AML-193 (cell line): ENCODE results near the gene SPINK9.
A peak's percentile ranks its signal among the peaks of the same experiment; 100 is the strongest.
"Not testable (repeated sequence)": the region's sequence is repeated elsewhere in the genome, so short reads cannot be mapped to it uniquely, and the experiment has no call there.

Experiments
- DNase-seq, 2 experiments: peaks; one replicate each; lab custom pipeline; 2025; lab: John Stamatoyannopoulos, UW

SPINK9 gene

DNA sequence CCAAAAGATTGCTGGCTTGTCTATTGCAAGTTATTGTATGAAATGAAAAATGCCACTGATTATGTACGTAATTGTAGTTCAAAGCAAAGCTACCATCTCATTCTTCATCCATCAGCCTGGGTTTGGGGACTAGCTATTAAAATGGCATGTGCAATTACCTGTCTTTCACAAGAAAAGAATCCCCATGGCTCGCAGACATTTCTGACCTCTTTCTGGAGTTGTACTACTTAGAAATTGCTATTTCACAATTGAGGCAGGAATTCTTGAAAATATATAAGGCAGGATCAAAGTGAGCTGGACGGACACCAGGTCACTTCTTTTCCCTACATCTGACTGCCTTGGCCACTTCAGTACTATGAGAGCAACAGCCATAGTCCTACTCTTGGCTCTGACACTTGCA, at the start of gene SPINK9:
TSS of gene SPINK9 (plus strand) at position 301 of the 400 bp plus-strand sequence. CDS start at position 356, 55 bp downstream.
- DNase-seq, result no peak

- DNase-seq, result peak; percentile 13 to 18
Observed at GRCh38 chr5:148290271-148291195, 44.8 kb upstream of the SPINK9 start.

- no peak for DNase-seq
Observed at GRCh38 chr5:148297731-148298130, 37.6 kb upstream of the SPINK9 start.

DNA sequence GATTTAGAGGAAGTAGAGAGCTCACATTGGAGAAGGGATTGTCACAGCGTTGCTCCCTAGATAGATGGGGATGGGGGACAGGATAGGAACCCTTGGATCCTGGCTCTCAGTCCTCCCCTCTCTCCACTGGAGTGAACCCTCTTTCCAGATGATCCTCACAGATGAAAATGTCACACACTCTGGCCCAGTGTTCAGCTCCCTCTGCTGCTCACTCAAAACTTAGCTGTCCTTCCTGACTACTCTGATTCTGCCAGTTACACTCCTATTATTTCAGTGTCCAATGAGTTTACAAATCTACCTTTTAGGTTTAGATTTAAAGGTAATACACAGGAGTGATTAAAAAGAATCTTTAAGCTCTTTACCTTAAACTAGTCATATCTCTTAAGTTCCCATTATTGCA, 28.9 kb upstream of the SPINK9 start:
- no peak for DNase-seq

DNA sequence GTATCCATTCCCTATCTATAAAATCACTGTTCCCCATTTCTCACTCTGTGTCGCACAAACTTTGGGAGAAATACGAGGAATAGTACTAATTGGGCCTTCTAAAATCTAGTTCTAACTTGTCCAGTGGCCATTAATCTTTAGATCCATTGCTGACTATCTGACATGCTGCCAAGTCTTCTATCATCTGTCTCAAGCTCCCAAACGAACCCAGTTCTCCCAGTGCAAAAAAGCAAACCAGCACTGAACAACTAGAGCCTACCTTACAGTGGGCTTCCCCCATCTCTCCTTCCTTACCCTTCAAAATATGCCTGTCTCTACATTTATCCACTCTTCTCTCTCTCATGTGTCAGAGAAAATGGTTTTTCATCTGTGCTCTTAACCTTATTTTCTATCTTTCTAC, 26.3 kb upstream of the SPINK9 start:
- DNase-seq, result no peak

DNA sequence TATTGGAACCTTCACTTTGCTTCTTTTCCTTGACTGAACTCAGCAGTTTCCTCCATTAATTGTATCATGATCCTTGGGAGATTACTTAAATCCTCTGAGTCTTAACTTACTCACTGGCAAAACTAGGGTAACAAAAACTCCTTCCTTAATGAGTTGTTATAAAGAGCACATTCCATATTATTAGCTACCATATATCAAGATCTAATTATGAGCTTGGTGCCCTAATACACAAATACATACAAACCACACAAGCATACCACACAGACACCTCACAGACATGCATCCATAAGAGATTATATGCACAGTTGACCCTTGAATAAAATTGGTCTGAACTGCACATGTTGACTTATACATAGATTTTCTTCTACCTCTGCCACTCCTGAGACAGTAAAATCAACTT, 25.6 kb upstream of the SPINK9 start:
- DNase-seq, result no peak

DNA sequence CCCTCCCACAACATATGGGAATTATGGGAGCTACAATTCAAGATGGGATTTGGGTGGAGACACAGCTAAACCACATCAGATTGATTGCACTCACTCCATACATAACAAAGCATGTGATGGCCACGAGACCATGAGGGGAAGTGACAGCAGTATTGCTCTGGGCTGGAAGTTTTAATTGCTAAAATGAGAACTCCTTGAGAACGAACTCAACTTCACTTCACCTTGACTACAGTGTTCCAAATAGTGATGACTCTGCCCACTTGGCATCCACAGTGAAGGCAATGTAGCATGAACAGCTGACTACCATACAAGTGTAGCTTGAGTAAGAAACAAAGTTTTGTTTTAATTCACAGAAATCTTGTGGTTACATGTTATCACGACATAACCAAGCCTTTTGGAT, 23.9 kb upstream of the SPINK9 start:
- DNase-seq, result no peak

DNA sequence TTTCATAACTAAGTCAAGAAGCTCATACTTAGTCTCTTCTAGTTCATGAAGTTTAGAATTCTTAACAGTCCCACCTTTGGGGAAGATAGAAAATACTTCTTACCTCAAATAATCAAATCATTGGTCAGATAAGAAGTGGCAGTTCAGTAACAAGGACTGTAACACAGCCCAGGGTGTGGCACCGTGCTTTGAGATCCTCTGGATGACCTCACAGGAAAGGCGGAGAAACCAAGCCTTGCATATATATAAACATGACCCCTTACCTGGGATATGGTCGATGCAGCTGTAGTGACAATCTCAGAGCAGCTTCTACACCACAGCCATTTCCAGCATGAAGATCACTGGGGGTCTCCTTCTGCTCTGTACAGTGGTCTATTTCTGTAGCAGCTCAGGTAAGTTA, 23.2 kb upstream of the SPINK9 start, which contains the start of gene SPINK7:
TSS of gene SPINK7 (plus strand) at position 271 of the 400 bp plus-strand sequence. CDS start at position 332, 61 bp downstream.
- DNase-seq, result no peak

DNA sequence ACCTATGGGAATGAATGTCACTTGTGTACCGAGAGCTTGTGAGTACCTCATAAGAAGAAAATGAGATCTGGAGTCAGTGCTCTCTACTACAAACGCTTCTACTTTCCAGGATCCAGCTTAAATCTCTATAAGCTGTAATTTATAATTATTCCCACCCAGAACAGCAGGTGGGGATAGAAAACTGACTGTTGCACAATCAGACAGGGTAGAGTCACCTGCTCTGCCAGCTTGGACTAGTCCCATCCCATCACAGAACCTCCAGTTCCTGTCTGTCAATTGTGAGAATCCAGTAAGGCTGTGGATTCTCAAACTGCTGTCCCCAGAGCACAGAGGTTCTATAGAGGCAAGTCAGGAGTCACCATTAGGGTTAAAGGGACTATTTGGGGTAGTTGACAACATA, 21.2 kb upstream of the SPINK9 start:
- no peak for DNase-seq

- DNase-seq, result no peak
Observed at GRCh38 chr5:148314731-148315130, 20.6 kb upstream of the SPINK9 start.

DNA sequence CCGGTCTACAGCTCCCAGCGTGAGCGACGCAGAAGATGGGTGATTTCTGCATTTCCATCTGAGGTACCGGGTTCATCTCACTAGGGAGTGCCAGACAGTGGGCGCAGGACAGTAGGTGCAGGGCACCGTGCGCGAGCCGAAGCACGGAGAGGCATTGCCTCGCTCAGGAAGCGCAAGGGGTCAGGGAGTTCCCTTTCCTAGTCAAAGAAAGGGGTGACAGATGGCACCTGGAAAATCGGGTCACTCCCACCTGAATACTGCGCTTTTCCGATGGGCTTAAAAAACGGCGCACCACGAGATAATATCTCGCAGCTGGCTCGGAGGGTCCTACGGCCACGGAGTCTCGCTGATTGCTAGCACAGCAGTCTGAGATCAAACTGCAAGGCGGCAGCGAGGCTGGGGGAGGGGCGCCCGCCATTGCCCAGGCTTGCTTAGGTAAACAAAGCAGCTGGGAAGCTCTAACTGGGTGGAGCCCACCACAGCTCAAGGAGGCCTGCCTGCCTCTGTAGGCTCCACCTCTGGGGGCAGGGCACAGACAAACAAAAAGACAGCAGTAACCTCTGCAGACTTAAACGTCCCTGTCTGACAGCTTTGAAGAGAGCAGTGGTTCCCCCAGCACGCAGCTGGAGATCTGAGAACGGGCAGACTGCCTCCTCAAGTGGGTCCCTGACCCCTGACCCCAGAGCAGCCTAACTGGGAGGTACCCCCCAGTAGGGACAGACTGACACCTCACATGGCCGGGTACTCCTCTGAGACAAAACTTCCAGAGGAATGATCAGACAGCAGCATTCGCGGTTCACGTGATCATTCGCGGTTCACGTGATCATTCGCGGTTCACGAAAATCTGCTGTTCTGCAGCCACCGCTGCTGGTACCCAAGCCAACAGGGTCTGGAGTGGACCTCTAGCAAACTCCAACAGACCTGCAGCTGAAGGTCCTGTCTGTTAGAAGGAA, 15.1 kb upstream of the SPINK9 start:
- not testable (repeated sequence) for DNase-seq

DNA sequence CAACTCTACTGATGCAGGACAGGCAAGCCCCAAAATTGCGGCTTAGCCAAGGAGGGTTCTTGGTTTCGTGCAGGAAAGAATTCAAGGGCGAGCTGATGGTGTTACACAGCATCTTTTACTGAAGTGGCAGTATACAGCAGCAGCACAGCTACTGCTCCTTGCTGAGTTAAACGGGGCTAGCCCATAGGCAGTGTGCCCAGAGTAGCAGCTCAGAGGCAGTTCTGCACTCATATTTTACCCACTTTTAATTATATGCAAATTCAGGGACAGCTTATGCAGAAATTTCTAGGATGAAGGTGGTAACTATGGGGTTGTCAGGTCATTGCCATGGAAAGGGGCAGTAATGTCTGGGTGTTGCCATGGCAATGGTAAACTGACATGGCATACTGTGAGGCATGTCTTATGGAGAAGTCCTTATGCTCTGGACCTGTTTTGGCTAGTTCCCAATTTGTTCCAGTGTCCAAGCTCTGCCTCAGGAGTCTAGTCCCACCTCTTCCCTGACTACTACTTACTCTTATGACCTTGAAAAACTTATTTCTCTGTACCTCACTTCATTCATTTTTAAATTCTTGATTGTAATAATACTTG, 2.0 kb upstream of the SPINK9 start:
- DNase-seq, result no peak

DNA sequence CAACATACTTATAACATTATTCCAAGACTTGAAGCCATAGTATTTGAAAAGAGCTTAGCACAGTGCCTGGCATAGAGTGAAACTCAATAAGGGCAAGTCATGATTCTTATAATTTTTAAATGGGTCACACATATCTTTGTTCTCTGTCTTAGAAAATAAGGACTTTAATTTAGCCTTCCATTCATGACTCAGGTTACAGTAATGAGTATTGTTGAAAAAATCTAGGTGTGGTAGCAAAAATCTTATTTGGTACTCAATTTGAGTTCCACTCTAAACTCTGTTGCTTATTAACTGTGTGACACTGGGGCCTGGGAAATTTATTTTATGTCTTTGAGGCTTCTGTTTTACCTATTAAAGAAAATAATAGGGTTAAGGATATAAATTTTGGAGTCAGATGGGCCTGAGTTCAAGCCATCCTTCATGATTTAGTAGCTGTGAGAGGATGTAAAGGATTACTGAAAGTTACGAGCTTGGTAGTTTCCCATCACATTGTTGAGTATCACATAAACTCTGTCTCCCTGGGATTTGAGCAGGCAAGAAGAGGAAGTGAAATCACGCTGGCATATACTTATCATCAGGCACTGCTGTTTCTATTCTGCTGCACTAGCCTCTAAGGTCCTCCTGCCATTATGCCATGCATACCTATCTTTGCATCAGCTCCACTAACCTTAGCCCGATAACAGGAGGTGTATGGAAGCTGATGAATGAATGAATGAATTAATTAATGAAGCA, 1.5 kb downstream of the SPINK9 start:
- DNase-seq, result no peak

DNA sequence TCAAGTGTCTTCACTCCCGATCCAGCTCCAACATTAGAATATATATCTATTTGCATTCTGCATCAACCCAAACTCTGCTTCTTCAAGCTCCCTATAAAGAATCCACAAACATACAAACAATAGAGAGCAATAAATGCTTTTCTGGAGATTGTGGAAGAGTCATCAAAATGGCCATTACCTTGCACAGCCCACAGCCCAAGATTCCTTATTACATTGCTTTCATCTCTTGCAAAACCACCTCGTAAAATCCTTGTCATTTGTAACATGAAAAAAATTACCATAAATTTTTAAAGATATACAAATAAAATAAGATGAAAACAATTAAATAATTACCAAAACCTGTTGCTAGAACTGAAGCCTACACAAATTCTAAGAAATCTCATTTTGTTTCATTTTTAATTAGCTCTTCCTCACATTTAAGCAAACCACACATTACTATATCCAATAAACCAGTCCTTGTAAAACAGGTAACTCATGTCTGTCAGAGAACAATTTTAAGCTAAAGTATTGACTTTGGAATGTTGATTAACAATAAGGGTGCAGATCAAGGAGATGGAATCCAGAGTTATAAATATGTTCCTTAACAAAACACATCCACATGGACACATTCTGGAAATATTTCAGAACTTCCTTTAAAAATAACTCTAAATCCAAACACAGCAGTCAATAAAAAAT, 7.1 kb downstream of the SPINK9 start:
- no peak for DNase-seq

GRCh38 chr5:148343046-148343407, 7.7 kb downstream of the SPINK9 start:
- DNase-seq, result no peak

GRCh38 chr5:148343603-148344487, 8.5 kb downstream of the SPINK9 start:
- DNase-seq, result no peak

- no peak for DNase-seq
Observed at GRCh38 chr5:148347706-148348105, 12.3 kb downstream of the SPINK9 start.

DNA sequence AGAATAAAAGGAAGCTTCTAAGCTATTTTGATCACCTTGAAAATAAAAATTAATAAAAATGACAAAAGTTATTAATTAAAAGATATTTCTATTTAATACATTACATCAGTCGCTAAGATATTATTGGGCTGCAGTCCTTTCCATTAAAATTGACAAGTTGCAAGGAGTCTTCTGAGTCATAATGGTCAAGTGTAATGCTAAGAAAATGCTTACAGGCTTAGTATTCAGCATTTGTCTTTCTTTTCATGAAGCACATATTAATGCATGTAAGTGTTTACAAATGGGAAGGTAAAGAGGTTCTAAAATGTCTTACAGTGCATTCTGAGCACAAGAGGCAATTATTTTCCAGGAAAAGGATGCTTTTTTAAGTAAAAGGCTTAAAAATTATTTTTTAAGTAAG, 17.3 kb downstream of the SPINK9 start:
- no peak for DNase-seq

DNA sequence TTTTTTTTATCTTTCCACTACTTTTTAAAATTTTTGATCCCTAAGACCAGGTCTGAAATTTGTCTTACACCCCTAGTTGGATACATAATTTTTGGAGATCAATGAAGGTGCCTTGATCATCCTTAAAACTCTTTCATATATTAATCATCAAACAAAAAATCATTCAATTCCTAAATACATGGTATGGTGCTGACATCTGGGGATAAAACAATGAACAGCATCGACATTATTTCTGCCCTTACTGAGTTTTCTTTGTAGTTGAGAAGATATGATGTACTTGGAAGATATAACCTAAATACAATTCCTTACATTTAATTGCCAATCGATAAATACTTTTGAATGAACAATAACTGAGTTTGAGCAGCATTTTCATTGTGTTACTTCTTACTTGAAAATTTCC, 18.3 kb downstream of the SPINK9 start:
- DNase-seq, result no peak

DNA sequence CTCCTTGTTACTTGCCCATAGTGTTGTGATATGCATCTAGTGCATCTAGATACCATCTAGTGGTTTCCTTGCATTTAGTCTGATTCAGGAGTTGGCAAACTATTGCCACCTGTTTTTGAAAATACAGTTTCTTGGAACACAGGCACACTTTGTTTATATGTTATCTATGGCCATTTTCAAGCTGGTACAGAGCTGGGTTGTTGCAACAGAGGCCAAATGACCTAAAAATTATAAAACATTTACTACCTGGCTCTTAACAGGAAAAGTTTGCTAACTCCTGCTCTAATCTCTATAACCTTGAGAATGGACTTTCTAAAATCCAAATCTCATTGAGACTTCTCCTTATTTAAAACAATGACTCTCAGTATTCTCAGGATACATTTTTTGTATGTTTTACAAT, 29.0 kb downstream of the SPINK9 start:
- DNase-seq, result no peak
